ENCODE measurements around the gene KCNH2. TPM values are rescaled to one million over a fixed set of nuclear protein-coding genes. Genes with fewer than 3 reads are reported as not detected.
A peak's percentile ranks its signal among the peaks of the same experiment; 100 is the strongest.

The KCNH2 gene
- polyA plus RNA-seq, 10 donors, result 10.6 to 19.5 (median 16.0) TPM

GRCh38 chr7:150961510-150962289 is 16.4 kb downstream of the KCNH2 start:
- no peak for DNase-seq

GRCh38 chr7:150959739-150960734 is 18.1 kb downstream of the KCNH2 start:
- DNase-seq, result no peak

DNA sequence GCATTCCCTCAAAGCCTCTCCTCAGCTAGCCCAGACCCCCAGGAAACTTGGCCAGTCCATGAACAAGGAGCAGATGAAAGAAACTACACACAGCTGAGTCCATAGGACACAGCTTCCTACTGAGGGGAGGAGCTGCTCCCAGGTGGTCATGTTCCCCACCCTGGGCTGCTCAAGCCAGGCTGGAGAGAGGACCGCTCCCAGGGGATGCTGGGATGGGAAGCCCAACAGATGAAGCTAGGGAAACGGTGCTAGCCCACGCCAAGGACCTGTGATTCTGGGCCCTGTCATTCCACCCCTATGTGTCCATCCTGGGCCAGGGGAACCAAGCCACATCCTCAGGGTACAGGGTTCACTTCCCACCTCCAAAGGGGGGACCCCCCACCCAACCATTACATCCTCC is 19.0 kb downstream of the KCNH2 start:
- no peak for DNase-seq

DNA sequence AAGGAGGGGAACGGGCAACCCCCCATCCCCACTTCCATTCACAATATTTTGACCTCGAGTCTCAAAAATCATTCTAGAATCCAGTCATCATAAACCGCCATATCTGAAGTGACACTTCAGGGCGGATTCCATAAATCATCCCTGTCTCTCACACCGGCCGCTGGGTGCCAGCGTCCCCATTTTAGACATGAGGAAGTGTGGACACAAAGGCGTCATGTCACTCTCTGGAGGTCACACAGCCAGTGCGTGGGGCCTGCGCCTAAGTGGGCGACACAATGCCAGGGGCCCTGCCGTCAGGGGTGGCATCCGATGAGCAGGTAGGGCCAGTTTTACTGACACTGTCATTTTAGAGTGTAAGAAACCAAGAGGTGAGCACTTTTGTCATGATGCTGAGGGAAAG is 19.5 kb downstream of the KCNH2 start:
- DNase-seq, result no peak

GRCh38 chr7:150958062-150958552 is 20.0 kb downstream of the KCNH2 start:
- no peak for DNase-seq

GRCh38 chr7:150957133-150958020 is 20.7 kb downstream of the KCNH2 start:
- no peak for DNase-seq

- DNase-seq, result no peak
Observed at GRCh38 chr7:150956395-150957132, 21.6 kb downstream of the KCNH2 start.

DNA sequence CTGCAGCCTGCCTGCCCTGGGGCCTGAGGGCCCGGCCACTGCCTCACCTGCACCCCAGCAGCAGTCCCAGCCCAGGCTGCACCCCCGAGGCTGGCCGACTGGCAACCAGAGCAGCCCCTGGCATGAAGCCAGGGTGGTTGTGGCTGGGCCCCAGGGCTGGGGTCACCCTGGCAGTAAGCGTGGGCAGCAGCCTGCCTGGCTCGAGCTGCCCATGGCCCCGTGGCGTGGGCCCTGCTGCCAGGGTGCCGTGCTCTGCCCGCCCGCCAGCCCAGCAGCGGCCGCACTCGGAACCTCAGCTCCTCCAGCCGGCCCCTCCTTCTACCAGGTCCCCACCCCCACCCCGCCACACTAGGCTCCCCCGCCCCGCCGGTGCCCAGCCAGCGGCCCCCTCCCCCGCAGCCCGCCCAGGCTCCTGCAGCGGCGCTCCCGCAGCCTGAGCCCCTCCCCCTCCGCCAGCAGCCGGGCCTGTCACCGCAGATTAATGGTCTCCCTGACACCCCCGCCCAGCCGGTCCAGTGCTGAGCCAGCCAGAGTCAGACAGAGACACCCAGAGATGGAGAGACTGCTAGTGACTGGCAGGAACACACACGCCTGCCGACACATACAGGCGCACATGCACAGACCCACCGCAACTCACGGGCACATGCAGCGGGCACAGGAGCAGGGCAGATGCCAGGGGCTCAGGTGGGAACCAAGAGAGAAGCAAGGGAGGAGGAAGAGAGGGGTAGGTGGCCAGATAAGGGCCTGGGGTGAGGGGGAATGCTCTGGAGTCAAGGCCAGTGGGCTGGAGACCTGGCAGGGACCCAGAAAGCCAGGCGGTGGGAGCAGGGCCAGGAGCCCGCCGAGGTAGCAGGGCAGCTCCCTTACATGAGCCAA is 22.4 kb downstream of the KCNH2 start:
- peak in 2 of 3 donors; percentile 62 to 76 for DNase-seq

DNA sequence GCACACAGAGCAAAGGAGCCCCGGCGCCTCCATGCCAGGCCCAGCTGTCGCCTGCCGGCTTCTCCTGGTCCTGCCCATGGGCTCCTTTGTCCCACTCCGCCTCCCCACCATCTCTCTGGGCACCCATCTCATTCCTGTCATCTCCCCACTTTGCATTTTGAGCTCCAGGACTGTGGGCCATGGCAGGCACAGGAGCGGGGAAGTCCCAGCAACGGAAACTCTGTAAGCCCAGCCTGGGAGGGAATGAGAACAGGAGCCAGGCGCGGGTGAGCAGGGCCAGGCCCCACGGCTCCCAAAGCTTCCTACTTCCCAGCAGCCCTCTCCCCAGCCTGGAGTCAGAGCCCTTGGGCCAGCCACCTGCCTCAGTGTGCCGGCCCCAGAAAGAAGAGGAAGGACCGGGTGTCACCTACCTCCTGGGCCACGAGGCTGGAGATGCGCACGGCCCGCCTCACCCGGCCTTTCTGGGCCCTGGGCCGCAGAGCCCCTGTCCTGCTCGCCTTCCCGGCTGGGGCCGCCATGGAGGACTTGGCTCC is 23.1 kb downstream of the KCNH2 start:
- DNase-seq, result no peak

- DNase-seq, result no peak
Observed at GRCh38 chr7:150954201-150954985, 23.7 kb downstream of the KCNH2 start.

DNA sequence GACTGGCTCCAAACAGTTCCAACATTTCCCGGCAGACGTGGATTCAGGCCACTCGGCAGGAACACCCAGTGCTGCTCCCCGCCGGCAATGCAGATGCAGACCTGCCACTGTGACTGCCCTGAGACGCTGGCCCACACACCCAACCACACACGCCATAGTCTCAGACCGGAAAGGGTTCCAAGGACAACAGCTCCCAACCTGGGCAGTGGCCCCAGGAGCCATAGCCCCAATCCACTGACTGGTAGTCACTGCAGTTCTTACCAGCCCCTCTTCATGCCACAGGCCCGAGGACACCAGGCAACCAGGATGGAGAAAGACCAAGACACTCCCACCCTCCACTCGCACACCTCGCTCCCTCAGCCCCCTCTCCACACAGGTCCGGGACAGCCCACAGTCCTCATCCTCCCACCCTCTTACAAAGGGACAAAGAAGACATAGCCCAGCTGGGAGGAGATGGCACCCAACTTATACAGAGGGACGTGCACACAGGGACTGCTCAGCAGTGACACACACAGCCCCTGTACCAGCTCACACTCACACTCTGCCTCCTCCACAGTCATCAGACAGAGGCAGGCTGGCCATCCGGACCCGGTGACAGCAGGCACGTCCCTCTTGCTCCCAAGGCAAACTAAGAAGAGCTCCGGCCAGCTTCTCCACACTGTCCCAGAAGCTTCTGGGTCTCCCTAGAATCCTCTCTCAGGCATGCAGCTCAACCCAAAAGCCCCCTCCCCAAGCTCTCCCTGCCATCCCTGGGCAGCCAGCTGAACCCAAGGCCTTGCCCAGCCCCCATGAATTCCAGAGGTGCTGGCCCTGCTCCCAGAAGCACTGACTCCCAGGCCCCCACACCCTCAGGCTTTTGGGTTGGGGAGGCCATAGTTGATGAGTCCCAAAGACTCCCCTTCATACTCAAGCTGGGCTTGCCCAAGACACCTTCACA is 24.8 kb downstream of the KCNH2 start:
- DNase-seq, result no peak

DNA sequence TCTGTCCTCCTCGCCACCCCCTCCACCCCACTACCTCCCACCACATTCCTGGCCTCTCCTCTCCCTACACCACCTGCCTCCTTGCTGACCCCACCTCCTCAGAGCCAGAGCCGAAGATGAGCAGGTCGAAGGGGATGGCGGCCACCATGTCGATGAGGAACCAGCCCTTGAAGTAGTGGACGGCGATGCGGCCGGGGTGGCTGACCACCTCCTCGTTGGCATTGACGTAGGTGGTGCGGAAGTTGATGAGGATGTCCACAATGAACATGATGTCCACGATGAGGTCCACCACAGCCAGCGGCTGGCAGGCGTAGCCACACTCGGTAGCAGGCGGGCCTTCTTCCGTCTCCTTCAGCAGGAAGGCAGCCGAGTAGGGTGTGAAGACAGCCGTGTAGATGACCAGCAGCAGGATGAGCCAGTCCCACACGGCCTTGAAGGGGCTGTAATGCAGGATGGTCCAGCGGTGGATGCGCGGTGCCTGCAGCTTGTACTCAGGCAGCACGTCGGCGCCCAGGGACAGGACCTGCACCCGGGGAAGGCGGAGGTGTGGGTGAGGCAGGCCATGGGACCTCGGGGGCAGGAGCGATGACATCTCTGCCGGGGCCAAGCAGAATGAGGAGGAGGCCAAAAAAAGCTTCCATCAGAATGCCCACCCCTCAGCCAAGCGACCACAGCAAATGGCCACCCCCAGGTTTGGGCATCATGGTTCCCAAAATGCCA is 25.6 kb downstream of the KCNH2 start:
- no peak for DNase-seq

DNA sequence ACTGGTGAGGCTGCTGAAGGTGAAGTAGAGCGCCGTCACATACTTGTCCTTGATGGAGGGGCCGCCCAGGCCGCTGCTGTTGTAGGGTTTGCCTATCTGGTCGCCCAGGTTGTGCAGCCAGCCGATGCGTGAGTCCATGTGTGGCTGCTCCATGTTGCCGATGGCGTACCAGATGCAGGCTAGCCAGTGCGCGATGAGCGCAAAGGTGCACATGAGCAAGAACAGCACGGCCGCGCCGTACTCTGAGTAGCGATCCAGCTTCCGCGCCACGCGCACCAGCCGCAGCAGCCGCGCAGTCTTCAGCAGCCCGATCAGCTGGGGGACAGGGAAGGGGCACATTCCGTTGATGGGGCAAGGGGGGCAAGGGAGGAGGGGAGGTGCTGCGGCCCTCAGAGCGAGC is 26.6 kb downstream of the KCNH2 start:
- no peak for DNase-seq

GRCh38 chr7:150951181-150951520 is 27.0 kb downstream of the KCNH2 start:
- DNase-seq, result no peak

DNA sequence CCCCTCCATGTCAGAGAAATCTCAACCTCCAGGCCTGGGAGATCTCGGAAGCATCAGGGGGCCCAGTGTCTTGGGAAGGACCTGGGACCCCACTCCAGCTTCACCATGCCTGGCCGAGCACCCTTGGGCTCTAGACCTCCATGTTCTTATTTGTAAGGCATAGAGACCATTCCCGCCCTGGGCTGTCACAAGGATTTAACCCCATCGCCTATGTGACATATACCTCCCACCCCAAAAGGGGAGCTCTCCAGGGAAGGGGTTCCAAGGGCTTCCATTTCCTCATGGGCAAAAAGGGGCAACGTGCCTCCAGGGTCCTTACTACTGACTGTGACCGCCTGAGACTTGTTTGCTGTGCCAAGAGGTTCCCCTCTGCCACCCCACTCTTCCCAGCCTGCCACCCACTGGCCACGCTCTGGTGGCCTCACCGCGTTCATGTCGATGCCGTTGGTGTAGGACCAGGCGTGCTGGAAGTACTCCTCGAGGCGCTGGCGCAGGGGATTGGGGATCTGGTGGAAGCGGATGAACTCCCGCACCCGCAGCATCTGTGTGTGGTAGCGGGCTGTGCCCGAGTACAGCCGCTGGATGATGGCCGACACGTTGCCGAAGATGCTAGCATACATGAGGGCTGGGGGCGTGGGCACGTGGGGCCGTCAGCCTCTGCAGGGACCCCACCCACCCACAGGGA is 27.5 kb downstream of the KCNH2 start:
- DNase-seq, result no peak

GRCh38 chr7:150949971-150950491 is 28.1 kb downstream of the KCNH2 start:
- DNase-seq, result no peak
